Stimulated activated CD8-positive, alpha-beta memory T cell treated with anti-CD3 and anti-CD28 coated beads, Interleukin-12 subunit alpha, Interleukin-12 subunit beta, amount 100 ng/mL, for 24 hours (primary cell): ENCODE measurements around the gene TPM1.
"Not testable (repeated sequence)": the region's sequence is repeated elsewhere in the genome, so short reads cannot be mapped to it uniquely, and the experiment has no call there.

Source experiments
- DNase-seq: peaks from one replicate; pipeline ENCODE4 v3.0.0-alpha.2; 2020; ENCODE audit errors: extremely low read depth

The TPM1 gene

DNA sequence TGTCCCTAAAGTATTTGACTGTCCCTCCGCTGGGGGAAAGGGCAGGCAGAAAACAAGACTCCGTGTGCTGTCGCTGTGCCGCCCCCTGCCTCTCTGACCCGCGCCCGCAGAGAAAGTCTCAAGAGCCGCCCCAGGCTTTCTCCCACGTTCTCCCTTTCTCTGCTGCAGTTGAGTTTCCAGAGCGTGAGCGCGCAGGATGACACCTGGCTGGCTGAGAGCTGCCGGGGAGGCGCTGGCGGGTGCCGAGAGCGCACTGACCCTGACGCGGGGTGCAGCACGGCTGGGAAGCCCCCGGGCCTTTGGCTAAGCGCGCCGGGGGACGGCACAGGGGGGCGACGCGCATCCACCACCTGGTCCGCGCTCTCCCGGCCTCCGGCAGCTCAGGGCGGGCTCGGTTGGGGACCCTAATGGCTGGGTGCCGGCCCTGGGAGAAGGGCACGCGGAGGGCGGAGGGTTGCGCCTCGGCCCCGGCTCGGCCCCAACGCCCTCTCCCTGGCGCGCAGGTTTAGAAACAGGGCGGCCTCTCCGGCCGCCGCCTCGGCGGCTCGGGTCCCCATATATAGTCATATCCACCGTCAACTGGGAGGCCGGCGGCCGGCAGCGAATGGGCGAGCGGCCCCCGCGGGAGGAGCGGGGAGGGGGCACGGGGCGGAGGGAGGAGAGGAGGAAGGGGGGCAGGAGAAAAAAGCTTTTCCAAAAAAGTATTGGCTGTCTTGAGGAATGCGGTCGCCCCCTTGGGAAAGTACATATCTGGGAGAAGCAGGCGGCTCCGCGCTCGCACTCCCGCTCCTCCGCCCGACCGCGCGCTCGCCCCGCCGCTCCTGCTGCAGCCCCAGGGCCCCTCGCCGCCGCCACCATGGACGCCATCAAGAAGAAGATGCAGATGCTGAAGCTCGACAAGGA lies at the start of gene TPM1:
TSS of gene TPM1 (plus strand) at position 774 of the 903 bp plus-strand sequence. CDS start at position 857, 83 bp downstream.
- no peak for DNase-seq

DNA sequence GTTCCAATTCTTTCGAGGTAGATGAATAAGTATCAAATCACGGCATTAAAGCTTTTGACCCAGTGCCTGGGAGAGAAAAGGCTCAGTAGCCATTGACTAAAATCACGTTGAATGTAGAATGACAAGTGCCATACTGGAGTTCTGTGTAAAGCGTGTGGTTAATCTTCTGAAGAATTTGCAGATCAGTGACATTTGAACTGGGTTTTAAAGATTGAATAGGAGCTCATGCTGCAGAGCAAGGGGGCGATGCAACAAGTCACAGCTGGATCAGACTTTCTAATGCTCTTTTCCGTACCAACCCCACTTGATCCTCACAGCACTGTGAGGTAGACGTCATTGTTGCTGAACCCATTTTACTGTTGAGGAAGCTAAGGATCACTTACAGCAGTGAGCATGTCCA lies 49.5 kb upstream of the TPM1 start:
- no peak for DNase-seq

DNA sequence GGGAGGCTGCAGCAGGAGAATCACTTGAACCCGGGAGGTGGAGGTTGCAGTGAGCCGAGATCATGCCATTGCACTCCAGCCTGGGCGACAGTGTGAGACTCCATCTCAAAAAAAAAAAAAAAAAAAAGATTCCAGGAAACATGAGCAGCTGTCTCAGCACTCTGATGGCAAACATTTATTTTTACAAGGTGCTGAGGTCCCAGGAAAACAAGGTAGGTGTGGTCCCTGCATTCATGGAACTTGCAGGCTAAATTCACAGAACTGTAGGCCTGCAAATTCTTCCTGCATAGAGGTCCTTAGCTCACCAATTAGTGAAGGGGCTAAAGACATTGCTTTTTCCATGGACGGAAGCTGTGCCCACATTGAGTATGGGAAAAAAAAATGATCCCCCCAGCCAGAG lies 48.9 kb upstream of the TPM1 start:
- not testable (repeated sequence) for DNase-seq

DNA sequence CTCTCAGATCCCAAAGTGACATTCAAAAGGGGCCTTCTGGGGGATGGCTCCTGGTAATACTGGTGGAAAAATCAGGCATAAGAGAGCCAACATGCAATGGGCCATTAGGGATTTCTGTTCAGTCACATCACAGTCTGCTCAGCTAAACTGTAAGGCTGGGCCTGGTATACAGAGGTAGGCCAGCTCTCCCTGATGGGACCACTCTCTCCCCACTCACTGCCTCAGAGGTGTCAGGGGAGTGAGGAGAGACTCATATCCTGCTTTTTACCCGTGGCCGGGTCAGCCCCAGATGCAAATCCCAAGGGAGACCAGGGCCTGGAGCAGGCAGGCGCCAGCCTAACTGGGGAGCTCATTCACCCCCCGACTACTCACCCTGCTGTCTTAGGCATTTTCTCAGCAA lies 48.1 kb upstream of the TPM1 start:
- DNase-seq: no peak

DNA sequence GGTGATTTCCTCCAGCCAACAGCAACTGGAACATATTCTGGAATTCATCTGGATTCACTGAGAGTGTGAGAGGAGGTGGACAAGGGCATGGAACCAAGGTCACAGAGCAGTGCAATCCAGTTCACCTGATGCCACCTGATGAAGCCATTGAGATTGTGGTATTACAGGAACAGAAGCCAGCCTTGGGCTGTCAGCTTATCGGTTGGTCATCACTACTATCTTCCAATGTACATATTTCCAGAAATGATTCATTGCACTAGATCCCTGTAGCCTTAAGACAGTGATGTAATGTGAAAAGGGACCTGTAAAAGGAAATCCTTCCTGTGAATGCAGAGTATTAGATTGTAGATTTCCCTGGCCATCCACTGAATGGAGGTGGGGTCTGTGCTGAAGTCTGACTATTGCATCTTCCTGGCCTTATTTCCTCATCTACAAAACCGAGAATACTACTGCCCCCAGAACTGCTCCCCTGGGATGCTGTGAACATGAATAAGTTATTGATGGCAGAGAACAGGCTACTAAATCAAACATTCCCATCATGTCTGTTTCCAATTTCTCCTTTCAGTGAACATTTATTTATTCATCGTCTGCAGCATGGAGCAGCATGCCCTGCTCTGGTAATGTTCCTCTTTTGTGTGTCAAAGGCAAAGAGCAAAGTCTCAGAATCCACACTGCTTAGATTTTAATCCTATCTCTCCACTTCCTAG lies 47.4 kb upstream of the TPM1 start:
- no peak for DNase-seq

DNA sequence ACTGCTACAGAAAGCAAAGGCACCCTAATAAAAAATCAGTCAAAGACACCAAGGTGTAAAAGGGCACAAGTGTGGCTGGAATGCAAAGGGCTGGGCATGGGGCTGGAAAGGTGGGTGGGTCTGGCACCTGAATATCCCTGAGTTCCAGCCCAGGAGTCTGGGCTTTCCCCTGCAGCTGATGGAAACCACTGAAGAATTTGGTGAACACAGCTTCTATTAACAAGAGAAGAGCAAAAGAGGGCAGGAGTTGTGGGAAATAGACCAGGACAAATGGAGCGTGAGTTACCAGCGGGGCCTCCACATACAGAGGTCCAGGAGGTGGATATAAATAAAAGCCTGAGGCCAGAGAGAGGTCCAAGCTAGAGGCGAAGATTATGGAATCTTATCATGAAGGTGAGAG lies 45.1 kb upstream of the TPM1 start:
- no peak for DNase-seq

DNA sequence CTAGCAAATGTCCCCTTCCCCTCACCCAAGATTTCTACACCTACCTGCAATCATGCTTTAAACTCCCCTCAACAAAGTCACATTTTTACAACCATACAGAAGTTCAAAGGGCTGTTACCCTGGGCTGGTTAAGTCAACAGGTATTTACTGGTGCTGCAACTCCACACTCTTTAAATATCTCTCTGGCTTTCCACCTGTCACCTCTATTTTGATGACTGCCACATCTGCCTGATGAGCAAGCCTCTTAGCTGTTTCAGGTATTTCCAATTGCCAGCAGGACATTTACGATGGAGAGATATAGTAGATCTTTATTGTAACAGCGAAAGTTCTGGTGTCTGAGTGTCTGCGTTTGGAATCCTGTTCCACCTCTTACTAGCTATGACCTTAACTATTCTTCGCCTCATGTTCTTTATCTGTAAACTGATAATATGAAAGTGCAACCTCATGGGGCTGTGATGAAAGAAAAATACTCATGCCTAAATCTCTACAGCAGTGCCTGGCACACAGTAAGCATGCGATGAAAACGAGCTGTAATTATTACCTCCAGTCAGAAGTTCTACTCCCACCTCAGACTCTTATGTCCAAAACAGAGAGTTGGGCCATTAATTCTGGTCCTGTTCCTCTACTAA lies 44.2 kb upstream of the TPM1 start:
- no peak for DNase-seq

DNA sequence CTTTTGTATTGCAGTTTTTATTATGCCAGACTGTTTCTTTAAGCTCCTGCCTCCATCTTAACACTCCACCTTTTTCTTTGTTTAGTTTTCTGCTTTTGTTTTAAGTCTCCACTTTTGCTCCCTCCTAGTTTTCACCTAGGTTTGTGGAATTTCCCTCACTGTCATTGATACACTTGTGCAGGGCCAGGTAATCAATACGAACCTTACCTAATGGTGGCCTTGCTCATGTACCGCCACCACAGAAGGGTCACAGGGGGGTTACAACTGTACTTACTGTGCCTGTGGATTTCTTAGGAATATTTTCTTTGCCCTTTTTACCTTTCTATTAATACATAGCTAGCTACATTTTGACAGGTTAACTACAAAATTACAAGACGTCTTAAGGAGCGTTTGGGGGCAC lies 43.4 kb upstream of the TPM1 start:
- DNase-seq: no peak

DNA sequence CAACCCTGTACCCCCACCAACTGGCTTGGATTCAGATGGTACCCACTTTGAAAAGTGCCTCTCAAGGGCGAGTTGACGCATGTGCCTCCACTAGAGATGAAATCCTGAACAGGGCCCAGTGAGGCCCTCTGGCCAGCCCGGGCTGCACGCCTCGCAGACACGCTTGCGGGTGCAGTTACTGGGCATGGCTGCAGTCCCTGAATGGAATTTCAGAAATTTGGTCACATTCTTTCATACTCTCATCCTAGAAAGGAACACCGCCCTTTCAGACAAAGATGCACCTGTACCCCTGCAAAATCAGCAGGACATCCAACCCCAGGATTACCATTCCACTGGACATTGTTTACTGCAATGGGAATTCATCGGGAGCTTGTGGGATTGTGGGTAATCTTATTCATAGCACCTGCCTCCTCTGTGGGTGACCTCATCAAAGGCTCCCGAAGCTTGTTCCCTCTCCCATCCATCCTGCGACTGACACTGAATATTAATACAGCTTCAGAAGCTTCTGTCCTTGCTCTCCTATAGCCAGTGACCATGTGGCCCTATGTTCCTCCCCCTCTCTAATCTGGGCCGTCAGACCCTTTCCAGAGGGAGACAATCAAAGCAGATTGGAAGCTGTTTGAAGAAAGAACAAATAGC lies 42.5 kb upstream of the TPM1 start:
- DNase-seq: no peak

DNA sequence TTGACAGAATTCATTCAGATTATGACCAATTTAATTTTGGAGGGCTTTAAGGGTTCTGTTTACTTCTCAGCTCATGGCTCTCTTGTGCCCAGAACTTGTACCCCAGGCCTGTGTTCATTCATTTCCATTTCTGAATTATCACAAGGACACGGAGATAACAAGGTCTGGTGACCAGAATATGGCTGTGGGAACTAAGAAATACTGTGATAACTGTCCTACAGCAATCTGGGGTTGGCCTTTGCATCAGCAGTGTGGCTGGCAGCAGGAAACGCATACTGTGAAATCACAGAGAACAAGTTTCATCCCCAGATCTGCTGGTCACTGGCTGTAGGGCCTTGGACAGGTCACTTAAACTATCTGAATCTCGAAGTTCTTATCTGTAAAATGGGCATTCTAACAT lies 41.8 kb upstream of the TPM1 start:
- DNase-seq: no peak

DNA sequence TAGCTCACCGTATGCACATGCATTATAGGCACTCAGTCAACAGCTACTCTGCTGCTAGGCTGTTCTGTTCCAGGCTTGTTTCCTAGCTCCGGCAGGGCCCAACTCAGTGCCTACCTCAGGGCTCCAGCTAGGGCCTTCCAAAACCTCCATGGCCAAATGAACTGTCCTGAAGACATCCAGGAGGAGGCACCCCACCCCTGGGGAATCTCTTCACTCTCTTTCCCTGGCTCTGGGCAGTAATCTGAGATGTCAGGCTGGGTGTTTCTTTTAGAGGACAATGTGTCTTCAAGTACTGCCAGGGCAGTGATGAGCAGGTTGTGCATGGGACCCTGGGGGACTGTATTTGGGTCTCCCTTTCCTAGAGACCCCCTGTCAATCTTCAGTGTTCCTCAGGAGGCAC lies 38.3 kb upstream of the TPM1 start:
- DNase-seq: no peak

DNA sequence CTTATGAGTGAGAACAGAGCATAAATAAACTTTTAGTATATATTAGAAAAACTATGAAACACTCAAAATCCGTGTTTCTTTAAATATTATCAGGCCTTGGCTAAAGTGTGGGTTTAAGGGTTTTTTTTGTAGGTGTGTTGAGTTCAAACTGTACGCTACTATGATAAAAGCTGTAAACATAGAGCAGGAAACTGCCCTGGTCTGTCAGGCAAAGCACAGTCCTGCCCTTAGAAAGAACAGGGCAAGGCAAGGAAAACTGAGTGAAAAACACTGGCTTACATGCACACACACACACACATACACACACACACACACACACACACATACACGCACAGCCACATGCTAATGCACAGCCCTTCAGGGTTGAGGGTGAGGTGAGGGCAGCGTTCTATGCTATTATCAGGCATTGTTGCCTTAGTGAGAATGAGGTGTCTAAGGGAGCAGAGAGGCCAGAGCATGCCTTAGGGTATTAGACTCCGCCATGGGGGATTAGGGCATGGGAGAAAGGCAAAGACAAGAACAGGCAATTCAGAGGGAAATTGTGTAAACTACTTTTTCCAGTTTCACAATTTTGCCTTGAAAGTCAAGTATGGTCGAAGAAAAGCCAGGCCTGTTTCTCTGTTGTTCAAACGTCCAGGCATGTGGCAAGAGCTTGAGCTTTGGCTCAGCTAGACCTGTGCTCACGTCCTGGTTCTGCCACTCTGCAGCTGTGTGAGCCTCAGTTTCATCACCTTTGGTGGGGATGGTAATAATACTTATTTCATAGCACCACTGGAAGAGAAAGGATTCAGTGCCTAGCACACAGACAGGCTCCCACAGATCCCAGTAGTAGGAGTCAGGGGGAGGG lies 36.3 kb upstream of the TPM1 start:
- DNase-seq: no peak

DNA sequence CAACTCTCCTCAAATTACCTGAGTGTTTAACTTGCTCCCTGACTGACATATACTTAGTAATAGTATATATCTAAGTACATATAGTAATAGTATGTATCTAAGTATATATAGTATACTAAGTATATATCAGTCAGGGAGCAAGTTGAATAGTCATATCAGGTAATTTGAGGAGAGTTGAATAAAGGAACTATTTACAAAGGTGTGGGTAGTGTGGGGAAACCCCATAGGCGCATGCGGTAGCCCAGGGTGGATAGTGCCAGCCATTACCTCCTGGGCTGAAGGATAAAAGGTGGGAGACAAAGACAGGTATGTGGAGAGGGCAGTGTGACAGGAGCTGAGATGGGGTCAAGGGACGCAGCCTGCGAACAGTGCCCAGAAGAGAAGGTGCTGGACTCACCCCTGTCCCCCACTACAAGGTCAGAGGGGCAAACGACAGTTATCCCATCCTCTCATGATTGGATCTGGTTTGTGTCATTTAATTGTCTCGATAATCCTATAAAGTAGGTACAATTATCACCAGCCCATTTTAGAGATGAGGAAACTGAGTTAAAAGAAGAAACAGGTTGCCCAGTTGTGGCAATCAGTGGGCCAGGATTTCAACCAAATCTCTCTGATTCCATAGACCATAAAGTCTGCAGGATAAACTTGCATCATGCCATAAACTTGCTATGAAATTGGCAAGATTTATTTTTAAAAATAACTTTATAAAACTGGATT lies 34.1 kb upstream of the TPM1 start:
- no peak for DNase-seq

DNA sequence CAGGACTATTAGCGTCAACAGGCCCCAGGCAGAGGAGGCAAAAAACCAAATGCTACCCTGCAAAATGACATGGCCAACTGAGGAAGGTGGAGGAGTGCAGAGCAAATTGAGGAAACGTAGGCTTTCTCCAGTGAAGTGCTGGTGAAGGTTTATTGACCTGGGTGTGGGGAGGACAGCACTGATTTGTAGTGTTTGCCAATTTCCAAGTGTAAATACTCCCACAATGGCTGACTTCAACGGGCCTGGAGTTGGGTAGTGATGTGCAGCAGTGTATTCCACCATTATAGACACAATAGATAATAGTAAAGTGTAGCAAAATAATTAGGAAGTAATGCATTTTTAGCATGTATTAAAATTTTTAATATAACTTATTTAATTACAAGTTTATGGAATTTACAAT lies 32.2 kb upstream of the TPM1 start:
- DNase-seq: no peak

DNA sequence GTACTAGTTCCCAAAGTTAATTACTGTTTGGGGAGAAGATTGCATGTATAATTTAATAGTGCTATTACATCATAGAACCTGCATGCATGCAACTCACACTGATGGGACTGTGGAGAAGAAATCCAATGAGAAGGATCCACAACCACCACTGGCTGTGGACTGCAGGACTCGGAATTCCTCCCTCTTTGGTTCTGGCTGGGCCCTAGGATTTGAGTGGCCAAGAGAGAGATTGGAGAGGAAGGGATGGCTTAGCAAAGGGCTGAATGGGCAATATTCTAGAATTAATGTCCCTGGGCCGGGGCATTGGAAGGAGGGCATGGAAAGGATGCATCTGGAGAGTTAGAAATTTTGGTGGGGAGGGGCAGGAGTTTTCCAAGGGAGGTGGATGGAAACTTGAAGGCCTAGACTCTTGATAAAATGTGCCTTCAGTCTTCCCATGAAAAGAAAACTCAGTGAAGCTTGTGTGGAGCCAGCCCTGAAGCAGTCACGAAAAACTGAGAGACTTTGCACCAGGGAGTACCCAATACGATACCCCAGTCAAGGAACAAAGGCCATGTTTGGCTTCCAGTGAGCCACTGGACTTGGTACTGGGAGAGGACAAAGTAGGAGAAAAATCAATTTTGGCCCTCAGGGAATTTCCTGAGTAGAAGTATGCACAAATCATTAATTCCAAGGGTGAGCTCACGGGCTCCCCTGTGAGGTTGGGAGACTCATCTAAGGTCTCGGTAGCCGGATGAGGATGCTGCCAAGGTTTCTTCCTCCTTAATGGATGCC lies 31.4 kb upstream of the TPM1 start:
- no peak for DNase-seq

DNA sequence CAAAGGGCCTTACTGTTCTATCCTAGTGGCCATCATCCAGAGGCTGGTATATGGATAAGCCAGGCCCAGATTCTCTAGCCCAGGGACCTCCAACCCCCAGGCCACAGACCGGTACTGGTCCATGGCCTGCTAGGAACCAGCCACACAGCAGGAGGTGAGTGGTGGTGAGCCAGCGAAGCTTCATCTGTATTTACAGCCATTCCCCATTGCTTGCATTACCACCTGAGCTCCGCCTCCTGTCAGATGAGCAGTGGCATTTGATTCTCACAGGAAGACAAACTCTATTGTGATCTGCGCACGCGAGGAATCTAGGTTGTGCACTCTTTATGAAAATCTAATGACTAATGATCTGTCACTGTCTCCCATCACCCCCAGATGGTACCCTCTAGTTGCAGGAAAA lies 30.1 kb upstream of the TPM1 start:
- no peak for DNase-seq

DNA sequence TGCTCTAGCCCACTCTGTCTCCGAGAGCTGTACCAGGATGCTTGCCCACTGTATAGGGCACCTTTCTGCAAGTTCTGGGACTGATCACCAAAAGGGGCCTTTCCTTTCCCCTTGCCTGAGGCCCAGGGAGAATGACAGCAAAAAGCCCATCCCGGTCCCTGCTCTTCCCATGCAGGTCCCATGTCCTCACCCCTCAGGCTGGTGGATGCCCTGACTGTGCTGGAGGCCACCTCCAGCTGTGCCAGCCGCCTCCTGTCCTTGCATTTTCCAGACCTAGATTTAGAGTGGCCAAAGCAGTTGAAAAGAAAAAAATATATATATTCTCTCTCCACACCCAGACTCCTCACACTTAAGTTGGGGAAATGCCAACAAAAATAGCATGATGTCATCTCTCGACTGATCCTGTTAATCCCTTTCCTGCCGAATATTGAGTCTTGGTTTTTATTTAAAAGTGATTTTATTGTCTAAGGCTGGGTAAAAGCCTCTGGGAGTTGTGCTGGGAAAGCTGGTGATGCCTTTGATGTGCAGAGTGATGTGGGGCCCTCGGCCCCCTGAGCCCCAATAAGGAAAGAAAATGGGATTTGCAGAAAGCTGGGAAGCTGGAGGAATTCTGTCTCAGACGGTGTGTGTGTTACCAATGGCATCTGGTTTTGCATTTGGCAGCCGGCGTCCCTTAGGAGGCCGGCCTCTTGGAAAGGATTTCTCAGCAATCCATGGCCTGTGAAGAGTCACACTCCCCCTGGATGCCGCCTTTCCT lies 29.3 kb upstream of the TPM1 start:
- DNase-seq: no peak

DNA sequence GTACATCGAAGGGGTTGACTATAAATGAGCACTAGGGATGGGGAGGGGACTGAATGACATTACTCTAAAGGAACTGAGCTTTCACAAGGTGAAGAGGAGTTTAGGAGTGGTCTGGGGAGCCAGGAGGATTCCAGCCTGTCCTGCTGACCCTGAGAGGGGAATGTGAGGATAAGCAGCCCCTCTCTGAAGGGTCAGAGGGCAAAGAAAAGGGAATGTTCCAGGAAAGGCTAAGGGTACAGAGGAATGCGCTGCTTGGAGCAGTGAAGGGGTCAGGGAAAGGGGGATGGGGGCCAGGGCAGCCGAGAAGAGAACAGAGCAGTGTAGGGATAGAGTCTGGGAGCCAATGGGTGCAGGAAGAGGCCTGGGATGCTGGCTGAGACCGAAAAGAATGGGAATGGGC lies 28.0 kb upstream of the TPM1 start:
- no peak for DNase-seq

DNA sequence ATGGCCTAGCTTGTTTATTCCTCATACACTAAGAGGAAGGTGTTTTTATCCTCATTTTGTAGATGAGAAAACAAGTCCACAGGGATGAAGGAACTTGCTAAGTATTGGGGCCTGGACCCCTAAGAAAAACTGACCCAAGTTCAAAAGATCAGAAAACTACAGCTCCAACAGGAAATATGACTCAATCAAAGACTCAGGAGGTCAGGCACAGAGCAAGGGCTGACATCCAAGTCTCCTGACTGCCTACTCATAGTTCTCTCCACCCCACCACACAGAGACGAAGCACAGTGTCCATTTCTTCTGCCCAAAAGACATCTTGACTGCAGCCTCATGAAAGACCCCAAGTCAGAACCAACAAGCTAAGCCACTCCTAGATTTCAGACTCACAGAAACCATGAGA lies 26.9 kb upstream of the TPM1 start:
- DNase-seq: no peak
